HG02798 (cell line): ENCODE results near the gene FHL1.
"Not testable (repeated sequence)": the region's sequence is repeated elsewhere in the genome, so short reads cannot be mapped to it uniquely, and the experiment has no call there.

Experiments
- ATAC-seq: cut with Tn5 transposase; IDR thresholded peaks from one replicate; pipeline ENCODE4 v1.9.1; 2021; ENCODE audit warnings: mild to moderate bottlenecking; ENCODE audit not compliant: unreplicated experiment, poor library complexity

The FHL1 gene

DNA sequence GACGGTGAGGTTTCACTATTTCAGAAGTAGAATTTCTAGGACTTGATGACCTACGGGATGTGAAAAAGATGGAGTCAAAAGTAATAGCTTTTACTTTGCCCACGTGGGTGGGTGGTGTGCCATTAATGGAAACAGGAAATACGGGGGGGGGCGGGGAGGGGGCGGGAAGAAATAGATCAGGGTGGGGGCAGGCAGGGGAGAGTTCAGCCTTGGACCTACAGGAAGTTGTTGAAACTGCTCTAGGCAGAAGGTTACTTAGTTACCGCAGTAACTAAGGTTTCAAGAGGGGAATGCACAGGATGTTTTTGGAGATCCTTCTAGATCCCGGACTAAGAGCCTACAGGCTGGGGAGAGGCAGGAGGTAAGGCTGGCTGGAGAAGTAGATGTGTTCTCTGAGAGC lies 3.6 kb upstream of the FHL1 start:
- ATAC-seq = no peak

DNA sequence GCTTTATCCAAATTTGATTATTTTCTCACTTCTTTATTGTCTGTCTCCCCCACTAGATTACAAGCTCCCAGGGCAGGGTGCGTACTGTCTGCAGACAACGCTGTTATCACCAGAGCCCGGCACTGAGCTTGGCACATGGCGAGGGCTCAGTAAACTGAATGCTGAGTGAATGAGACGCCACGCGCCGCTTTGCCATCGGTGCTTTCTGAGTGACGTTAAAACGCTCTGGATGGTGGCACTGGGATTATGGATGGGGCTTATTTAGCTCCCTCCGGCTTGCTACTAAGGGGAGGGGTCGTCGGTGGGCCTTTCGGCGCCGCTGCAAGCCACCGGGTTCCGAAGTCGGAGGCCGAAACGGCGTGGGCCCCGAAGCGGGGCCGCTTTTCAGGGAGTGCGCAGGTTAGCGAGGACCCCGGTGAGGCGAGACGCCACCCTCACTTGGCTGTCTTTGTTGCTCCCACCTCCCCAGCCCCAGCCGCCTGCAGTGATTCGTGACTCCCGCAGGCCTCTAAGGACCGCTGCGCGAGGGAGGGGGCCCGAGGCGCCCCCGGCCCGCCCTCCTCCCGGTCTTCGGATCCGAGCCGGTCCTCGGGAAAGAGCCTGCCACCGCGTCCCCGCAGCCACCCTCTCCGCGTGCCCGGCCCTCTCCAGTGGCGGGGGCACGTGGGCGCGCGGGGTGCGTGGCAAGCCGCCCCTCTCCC lies 569 bp upstream of the FHL1 start:
- ATAC-seq = peak; percentile 18

- no peak for ATAC-seq
Measured at GRCh38 chrX:136147976-136148375, 643 bp downstream of the FHL1 start.

DNA sequence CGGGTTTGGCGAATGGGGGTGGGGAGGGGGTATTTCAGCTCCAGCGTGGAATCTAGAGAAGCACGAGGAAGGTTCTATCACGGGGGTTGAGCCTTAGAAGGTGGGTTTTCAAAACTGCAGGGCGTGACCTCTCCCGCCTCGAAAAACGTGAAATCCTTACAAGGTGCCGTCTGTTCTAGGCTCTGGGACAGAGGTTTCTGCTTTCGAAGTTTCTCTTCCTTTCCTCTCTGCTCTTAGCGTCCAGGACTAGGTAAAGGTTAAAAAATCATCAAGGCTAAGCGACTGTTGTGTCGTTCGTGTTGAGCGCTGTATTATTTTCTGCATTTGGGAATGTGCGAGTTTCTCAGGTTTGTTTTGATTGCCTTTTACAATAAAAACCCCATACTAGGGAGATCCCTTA lies 1.1 kb downstream of the FHL1 start:
- ATAC-seq = no peak

GRCh38 chrX:136154998-136155397 lies 7.7 kb downstream of the FHL1 start:
- no peak for ATAC-seq

- no peak for ATAC-seq
Measured at GRCh38 chrX:136156560-136157117, 9.3 kb downstream of the FHL1 start.

- ATAC-seq = no peak
Measured at GRCh38 chrX:136157187-136157586, 9.9 kb downstream of the FHL1 start.

DNA sequence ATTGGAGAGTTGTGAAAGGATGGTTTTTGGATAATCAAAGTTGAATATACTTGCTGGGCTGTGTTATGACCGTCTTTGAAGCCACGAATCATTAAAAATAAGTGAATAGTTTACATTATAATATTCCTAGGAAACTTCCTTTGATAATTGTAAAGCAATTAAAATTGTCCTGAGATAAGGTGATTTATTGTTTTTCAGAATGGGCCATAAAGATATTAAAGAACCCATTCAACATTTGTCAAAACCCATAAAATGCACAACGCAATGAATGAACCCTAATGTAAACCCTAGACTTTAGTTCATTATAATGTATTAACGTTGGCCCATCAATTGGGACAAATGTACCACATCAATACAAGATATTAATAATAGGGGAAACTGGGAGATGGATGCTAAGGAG lies 11.4 kb downstream of the FHL1 start:
- no peak for ATAC-seq

- no peak for ATAC-seq
Measured at GRCh38 chrX:136159611-136160025, 12.3 kb downstream of the FHL1 start.

- ATAC-seq = peak; percentile 64
Measured at GRCh38 chrX:136162827-136163570, 15.7 kb downstream of the FHL1 start.

GRCh38 chrX:136163689-136164088 lies 16.4 kb downstream of the FHL1 start:
- no peak for ATAC-seq

DNA sequence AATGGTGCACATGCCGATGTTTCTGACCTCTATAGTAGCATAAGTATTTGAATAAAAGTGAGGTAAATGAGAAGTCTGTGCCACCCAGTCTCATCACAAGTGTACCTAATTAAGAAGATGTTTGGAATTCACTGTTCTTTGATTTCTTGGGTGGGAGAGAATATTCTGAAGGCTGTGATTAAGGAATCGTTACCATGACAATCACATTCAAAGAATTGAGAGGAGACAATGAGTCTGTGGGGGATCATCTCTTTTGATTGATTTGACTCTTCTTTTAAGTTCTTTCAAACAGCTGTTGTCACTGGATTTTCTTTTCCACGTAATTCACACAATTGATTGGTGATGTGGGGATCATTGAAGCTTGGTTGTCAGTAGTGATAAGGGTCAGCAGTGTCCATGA lies 18.1 kb downstream of the FHL1 start:
- ATAC-seq = no peak

DNA sequence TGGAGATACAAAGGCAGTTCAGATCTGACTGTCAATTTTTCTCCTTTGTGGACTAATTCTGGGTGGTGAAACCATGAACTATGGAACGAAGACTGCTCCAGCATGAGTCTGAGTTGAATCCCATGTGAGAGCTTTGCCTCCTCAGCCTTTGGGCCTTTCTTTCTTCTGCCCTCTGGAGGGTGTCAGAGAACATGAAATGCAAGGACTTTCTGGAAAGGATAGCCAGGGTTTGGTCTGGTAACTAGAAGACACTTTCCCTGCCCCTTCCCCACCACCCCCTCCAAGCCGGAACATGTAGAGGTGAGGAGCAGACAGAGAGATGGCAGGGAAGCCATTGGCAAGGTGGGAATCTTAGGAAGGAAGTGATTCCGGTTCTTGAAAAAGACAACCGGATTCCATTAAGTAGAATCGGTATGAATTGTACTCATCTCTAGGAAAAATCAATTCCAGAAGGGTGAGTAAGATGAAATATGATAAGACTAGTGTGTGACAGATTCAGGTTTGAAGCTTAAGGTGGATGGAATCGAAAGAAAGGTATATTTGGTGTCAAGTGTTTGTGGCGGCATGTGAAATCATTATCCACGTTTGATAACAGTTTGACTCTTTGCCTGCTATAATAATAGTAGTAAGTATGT lies 19.0 kb downstream of the FHL1 start:
- ATAC-seq = no peak

- not testable (repeated sequence) for ATAC-seq
Measured at GRCh38 chrX:136167989-136168388, 20.7 kb downstream of the FHL1 start.

- no peak for ATAC-seq
Measured at GRCh38 chrX:136168929-136169735, 21.8 kb downstream of the FHL1 start.

DNA sequence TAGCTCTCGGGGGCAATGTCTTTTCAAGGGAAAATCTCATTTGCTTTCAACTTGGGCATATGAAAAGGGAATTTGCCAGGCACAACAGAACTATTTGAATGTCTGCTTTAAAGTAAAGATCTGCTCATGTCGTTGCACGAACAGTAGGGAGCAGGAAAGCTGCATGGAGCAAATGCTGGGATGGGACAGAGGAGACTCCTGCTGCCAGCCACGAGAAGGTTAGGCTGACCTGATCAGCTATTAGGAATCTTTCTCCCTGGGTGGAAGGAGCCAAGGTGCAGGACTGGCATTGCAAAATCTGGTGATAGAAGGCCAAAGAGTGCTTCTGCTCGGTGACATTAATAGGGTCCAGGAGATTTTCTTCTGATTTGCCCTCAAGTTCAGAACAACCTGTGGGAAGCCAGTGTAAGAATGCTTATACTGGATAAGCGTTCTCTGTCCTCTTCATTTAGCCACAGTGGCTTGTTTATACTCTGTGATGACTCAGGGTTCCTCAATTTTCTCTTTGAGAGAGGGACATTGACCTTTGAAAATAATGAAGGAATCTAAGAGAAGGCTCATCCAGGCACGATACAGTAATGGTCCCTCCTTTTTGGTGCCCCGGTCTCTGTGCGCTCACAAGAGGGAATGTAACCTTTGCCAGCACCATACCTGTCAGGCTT lies 22.9 kb downstream of the FHL1 start:
- ATAC-seq = no peak

DNA sequence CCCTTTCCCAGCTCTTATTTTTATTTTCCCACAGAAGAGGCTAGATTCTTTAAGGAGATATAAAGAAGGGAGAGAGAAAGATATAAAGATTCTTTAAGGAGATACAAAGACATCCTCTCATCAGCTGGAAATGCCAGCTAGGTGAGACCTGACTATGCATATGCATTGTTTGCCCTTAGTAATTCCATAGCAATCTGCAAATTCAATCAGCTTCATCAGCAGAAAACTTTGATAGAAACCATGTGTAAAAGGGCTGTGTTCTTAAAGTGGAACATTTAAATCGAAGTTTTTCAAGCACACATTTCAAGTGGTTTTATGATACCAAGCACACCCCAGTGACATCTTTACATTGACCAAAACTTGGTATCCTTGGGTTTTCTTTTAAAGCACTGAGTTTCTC lies 24.1 kb downstream of the FHL1 start:
- ATAC-seq = no peak

GRCh38 chrX:136176399-136176825 lies 29.1 kb downstream of the FHL1 start:
- ATAC-seq = no peak

DNA sequence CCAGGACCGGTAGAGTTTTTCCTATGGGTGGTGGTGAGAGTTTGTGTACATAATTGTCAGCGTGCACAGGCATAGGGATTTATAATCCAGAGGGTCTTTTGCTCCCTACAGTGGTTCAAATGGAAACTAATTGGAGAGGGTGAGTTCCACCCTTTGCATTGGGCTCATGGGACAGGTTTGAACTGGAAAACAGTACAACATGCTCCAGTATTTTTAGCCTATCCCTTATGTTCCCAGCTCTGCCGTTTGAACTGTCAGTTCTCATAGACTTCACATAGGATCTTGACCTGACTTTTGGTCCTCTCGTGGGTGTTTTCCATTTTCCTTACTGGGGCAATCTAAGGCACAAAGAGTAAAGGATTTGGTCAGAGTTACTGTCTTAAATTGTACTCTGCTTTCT lies 31.8 kb downstream of the FHL1 start:
- ATAC-seq = no peak

- no peak for ATAC-seq
Measured at GRCh38 chrX:136182414-136182813, 35.1 kb downstream of the FHL1 start.
